Measurements from ENCODE around the gene CROT. TPM values are rescaled to one million over a fixed set of nuclear protein-coding genes. Genes with fewer than 3 reads are reported as not detected.

Gene CROT
- total RNA-seq = 1.8 and 5.0 TPM in 2 replicates

GRCh38 chr7:87345166-87345927 lies at the start of gene CROT:
CROT (plus strand) TSS chr7:87345664; CDS start chr7:87349069, 3,405 bp downstream.

Other genes with a start within 250 kb of the CROT start
- 39.2 and 51.7 TPM in 2 replicates for gene DMTF1, start 193.2 kb upstream of the CROT start, total RNA-seq
- gene TMEM243, start 125.9 kb upstream of the CROT start, total RNA-seq = 4.8 and 7.9 TPM in 2 replicates
- under 0.01 TPM in 1 of 2 replicates, not detected in the other for gene ABCB4, start 130.0 kb downstream of the CROT start, total RNA-seq